WTC11 (cell line): Measurements from ENCODE around the gene POLR3G.

Experiments used
- ATF2 ChIP-seq: sonication (generic); formaldehyde crosslinking; IDR thresholded peaks from 2 replicates; pipeline ENCODE4 v1.8.1; 2022; ENCODE audit warnings: low read depth, missing genetic modification reagents, borderline replicate concordance
- ATF3 ChIP-seq: sonication (generic); formaldehyde crosslinking; conservative IDR thresholded peaks from 2 replicates; pipeline ENCODE4 v1.8.1; 2022; ENCODE audit warnings: mild to moderate bottlenecking, missing genetic modification reagents
- CBFB ChIP-seq: sonication (generic); formaldehyde crosslinking; IDR thresholded peaks from 2 replicates; pipeline ENCODE4 v1.8.1; 2022; ENCODE audit warnings: mild to moderate bottlenecking, low read depth, missing genetic modification reagents
- CREB1 ChIP-seq: sonication (generic); formaldehyde crosslinking; IDR thresholded peaks from 2 replicates; pipeline ENCODE4 v1.8.0; 2023; ENCODE audit warnings: mild to moderate bottlenecking, missing genetic modification reagents
- CTCF ChIP-seq: fragments of 200-600 bp; IDR thresholded peaks from 2 replicates; pipeline ENCODE4 v1.8.0; 2022; ENCODE audit warnings: antibody characterized with exemption
- GRHL2 ChIP-seq: fragments of 250-450 bp; sonication (Bioruptor Pico); IDR thresholded peaks from 2 replicates; pipeline ENCODE4 v1.8.0; 2022; ENCODE audit warnings: mild to moderate bottlenecking, moderate library complexity; ENCODE audit not compliant: insufficient replicate concordance, severe bottlenecking
- NFYB ChIP-seq: sonication (generic); formaldehyde crosslinking; conservative IDR thresholded peaks from 2 replicates; pipeline ENCODE4 v1.8.0; 2022; ENCODE audit warnings: low read depth, missing genetic modification reagents
- NR2C2 ChIP-seq: sonication (generic); formaldehyde crosslinking; IDR thresholded peaks from 2 replicates; pipeline ENCODE4 v1.8.0; 2022; ENCODE audit warnings: mild to moderate bottlenecking, missing genetic modification reagents
- NR3C1 ChIP-seq: sonication (generic); formaldehyde crosslinking; conservative IDR thresholded peaks from 2 replicates; pipeline ENCODE4 v1.8.1; 2023; ENCODE audit warnings: low read depth, mild to moderate bottlenecking, missing genetic modification reagents
- RELA ChIP-seq: sonication (generic); formaldehyde crosslinking; IDR thresholded peaks from 2 replicates; pipeline ENCODE4 v1.8.1; 2022; ENCODE audit warnings: missing genetic modification reagents, mild to moderate bottlenecking, borderline replicate concordance
- SMAD4 ChIP-seq: sonication (generic); formaldehyde crosslinking; IDR thresholded peaks from 2 replicates; pipeline ENCODE4 v1.8.0; 2022; ENCODE audit warnings: mild to moderate bottlenecking, missing genetic modification reagents
- SP1 ChIP-seq: sonication (generic); formaldehyde crosslinking; conservative IDR thresholded peaks from 2 replicates; pipeline ENCODE4 v1.8.1; 2022; ENCODE audit warnings: missing genetic modification reagents
- USF2 ChIP-seq: sonication (generic); formaldehyde crosslinking; IDR thresholded peaks from 2 replicates; pipeline ENCODE4 v1.8.1; 2023; ENCODE audit warnings: mild to moderate bottlenecking, missing genetic modification reagents, moderate library complexity

GRCh38 chr5:90549729-90550275 lies 75.1 kb downstream of the POLR3G start:
- no peak for TF ChIP-seq CTCF
- no peak for TF ChIP-seq CREB1 (CRISPR knock-in tag)
- no peak for TF ChIP-seq GRHL2
- TF ChIP-seq ATF2 (CRISPR knock-in tag), result no peak
- TF ChIP-seq ATF3 (CRISPR knock-in tag), result no peak
- no peak for TF ChIP-seq SP1 (CRISPR knock-in tag)
- no peak for TF ChIP-seq SMAD4 (CRISPR knock-in tag)
- TF ChIP-seq RELA (CRISPR knock-in tag), result no peak
- no peak for TF ChIP-seq NR2C2 (CRISPR knock-in tag)
- no peak for TF ChIP-seq USF2
- no peak for TF ChIP-seq NR3C1 (CRISPR knock-in tag)
- TF ChIP-seq CBFB (CRISPR knock-in tag), result no peak
- no peak for TF ChIP-seq NFYB (CRISPR knock-in tag)
